D341Med (cell line): ENCODE data around the gene EMX1.

Experiments
- DNase-seq: peaks from one replicate; pipeline ENCODE4 v3.0.0; 2012; ENCODE audit warnings: low spot score

EMX1 gene

DNA sequence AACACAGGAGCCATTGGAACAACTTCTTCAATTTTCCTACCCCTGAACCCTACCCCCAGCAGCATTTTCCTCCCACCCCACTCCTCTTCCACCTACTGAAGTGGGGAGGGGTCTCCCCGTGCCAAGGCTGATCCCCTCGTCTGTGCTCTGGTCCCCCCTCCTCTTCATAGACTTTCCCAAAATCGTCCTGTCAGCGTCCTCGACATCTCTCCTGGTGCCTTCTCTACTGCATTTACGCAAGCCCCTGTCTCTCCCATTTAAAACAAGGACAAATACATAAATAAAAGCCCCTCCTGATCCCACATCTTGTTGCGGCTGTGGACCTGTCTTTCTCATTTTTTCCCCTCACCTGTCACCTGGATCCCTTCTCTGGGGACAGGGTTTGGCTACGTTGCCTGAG, 42.2 kb downstream of the EMX1 start:
- no peak for DNase-seq

DNA sequence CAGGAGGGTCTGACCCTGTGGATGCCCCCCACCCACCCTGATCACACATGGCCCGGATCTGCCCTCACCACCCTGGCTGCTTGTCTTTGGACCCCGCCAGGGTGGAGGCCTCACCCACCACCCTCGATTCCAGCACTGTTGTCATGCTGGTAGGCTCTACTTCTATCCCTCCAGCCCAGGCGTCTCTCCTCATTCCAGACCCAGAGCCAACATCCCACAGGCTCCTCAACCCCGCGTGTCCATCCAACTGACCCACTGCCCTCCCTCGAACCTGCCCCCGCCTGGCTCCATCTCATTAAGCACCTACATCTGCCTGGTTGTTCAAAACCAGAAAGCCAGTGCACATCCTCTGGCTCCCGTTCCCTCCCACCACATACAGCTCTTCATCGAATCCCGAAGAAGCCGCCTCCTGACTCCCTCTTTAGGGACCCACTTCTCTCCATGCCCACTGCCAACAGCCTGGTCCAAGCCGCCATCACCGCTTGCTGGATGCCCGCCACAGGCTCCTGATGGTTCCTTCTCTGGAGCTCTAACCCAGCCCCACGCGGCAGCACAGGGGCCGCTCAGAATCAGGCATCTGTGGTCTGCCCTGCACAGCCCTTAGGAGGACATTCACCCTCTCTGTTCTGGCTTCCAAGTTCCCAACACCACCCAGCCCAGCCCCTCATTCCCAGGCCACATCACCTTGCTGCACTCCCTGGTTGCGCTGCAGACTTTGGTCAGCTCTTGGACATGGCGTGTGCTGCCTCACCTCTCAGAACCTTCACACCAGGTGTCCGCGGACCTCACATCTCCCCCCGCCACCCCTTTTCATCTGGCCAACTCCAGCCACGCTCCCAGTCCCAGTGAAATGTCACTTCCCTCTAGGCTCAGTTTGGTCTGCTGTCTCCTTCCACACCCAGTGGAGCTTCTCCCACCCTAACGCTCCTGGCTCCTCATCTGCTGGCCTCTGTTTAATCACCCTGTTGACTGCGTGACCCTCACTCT, 43.0 kb downstream of the EMX1 start:
- no peak for DNase-seq

DNA sequence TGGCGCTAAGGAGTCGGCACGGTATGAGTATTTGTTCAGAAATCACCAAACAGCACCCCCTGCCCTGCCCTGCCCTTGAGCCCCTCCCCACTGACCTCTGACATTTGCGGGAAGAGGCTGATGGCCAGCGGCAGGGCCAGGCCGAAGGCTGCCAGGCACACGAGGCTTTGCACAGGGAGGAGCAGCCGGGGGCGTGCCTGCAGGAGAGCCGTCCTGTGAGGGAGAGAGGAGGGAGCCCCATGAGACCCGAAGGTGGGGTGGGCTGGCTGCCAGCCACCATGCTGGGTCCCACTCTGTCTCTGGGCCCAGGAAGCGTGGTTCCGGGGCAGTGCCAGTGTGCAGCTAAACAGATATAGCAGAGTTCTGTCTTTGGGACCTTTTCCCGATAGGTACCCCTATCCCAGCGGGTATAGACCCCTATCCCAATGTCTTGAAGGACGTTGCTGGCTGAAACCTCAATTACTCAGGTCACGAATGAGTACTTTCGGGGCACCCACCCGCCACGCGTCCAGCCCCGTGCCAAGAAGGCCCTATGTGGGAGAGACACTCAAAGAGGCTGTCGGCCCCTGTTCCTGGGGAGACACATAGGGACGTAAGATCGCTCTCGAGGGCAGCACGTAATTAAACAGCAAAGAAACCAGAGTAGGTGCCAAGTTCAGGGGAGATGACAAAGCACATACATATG, 43.9 kb downstream of the EMX1 start:
- no peak for DNase-seq

DNA sequence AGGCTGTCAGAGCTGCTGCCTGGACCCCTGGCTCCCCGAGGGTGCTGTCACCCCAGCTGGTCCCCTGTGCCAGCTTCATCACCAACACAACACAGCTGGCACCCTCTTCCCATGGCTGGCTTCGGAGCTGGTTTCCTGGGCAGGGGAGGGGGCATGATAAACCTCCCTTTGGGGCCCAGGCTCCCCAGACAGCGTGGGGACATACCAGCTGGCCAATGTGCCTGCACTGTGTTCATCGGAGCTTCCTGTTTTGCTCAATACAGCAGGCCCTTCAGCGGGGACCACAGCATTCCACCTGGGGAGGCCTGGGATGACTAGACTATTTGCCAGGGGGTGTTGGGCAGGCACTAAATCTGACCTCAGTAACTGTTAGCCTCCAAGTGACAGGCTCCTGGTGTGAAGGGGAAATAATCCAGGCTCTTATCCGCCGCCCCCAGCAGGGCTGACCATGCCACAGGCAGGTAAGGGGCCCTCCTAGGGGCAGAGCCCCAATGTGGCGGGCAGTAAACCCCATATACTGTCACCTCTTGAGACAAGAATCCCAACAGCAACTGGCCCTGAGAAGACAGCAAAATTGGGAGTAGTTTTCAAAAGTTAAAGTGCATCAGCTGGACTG, 44.6 kb downstream of the EMX1 start:
- DNase-seq = no peak

DNA sequence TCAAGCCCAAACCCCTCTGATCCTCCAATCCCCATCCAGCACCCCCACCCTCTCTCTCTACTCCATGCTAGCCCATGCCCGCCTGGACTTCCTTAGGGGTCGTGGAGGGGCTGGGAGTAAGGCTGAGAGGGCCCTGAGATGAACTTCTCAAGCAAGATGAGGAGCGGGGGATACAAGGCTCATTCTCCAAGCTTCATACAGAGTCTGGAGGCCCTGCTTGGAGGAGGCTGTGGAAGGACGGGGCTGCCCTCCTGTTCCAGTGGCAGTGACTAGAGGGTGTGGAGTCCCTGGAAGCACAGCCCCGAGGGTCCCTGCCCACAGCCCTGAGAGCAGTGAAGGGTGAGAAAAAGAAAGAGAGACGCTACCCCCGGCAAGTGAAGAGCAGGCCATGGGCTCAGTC, 45.6 kb downstream of the EMX1 start:
- no peak for DNase-seq

DNA sequence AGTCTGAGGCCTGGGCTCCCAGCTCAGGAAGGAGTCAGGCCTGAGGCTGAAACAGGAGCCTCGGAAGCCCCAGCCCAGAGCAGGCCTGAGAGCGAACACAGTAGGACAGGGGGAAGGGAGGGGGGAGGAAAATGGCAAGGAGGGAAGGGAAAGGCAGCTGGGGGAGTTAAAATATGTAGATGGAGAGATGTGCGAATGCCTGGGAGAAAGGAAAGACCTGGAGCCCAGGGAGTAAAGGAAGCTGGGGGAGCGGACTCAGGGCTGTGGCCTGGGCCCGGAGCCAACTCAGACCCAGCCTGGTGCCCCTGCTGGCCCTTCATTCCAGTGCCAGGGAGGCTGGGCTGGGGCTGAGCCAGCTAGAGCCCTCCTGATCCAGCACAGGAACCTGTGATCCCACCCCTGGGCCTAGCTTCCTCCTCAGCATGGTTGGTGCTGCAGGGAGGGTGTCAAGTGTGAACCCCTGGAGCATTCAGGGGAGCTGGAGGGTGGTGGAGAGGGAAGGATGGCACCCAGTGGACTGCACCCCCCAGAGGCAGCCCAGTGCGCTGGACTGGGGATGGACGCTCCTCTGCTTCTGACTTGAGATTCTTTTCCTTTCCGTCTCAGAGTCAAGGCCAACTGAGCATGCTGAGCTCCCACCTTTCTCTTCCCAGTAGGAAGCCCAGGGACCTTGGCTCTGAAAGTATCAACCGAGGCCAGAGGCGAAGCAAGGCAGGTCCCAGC, 46.3 kb downstream of the EMX1 start:
- DNase-seq = no peak

DNA sequence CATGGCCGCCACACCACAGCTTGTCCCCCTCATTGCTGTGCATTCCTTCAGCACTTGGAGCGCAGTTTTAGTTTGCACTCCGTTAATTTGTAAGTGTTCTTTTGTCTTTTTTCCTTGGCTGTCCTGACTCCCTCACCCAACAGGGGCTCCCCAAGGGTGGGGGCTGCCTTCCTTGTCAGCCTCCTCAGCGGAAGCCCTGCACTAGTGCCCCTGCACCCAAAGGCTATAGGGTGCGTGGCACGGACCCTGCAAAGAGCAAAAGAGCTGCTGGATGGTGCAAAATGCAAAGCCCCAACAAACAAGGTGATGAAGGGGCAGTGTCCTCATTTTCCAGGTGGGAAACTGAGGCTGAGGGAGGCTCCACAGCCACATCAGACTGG, 46.8 kb downstream of the EMX1 start:
- no peak for DNase-seq

DNA sequence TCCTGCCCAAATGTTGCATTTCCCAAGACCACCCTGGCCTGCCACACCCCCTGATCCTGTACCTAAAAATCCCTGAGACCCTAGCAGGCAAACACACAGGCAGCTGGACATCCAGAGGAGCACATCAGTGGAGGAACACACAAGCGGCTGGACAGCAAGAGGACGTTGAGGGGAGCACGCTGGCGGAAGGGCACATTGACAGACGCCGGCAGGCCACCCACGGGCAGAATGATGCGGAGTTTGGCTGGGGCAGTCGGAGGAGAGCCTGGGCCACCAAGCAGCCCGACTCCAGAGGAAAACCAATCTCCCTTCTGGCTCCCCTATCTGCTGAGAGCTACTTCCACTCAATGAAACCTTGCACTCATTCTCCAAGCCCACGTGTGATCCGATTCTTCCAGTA, 47.7 kb downstream of the EMX1 start:
- no peak for DNase-seq

DNA sequence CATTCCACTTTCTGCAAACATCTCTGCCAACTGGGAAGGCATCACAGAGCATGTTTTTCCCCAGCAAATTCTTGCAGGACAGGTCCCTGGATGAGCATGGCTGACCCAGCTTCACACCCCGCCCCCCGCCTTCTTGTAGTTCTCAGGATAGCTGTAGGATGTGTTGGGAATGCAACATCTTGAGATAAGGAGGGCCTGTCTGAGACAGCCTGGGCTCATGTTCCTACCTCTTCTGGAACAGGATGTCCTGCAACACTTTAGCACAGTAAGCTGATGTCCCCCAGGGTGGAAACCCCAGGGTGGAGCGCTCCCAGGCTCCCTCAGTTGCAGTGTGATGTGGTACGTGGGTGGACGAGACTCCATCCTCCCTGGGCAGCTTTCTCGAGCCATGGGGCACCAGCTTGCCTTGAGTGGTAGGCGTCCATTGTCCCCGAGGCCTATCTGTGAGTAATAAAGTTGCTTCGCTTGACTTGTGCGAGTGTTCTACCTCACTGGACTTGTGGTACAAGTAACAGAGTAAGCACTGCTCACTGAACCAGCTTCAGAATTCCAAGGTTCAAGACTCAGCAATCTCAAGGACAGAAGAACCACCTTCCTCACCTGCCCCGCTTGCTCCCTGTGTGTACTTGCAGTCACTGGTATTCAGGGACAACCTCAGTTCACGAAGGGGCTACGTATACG, 48.6 kb downstream of the EMX1 start:
- DNase-seq = no peak

DNA sequence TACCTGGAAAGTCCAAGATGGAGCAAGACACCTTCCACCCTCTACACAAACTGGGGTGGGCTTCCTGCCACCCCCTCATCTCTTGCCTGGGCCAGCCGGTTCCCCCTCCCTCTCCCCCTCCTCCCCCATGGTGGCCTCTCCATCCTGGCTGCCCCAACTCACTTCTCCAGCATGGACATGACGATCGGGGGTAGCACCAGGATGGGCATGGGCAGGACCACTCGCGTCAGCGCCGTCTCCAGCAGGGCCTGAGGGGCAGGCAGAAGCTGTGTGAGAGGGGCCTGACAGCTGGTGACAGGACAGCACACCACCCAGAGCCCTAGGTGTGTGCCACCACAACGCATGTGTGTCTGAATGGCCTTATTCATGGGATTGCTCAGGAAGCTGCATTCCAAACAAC, 51.0 kb downstream of the EMX1 start:
- DNase-seq = no peak

DNA sequence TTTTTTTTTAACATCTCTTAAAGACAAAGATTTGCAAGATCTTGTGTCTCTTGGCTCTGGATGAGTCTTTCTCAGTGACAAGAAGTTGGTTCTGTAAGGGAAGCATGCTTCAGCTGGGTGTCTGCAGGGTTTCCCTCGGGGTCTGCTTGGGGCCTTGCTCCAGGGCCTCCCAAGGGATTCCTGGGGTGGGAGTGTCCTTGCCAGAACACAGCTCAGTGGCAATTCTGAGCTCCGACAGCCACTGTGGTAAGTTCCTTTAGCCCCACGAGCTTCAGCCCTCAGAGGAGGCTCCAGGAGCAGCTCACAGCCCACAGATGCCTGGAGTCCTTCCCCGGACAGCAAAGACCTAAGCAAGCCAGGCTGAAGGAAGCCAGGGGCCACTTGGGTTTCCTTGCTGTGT, 52.4 kb downstream of the EMX1 start:
- DNase-seq = no peak

DNA sequence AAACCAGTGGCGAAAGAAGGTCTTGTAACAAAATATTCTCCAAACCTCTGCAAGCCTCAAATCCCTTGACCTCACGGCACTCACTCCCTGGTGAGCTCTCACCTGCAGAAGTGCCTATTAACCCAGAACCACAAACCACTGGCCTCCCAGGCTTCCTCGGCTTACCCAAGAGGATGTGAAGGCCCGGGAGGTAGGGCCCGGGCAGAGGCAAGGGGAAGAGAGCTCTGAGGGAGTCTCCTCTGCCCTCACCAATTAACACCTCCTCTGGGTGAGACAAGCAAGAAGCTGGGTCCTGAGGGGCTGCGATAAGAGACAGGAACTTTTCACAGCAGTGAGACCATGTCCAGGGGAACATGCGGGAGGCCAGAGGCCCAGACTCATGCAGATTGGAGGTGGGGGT, 53.7 kb downstream of the EMX1 start:
- DNase-seq = no peak

DNA sequence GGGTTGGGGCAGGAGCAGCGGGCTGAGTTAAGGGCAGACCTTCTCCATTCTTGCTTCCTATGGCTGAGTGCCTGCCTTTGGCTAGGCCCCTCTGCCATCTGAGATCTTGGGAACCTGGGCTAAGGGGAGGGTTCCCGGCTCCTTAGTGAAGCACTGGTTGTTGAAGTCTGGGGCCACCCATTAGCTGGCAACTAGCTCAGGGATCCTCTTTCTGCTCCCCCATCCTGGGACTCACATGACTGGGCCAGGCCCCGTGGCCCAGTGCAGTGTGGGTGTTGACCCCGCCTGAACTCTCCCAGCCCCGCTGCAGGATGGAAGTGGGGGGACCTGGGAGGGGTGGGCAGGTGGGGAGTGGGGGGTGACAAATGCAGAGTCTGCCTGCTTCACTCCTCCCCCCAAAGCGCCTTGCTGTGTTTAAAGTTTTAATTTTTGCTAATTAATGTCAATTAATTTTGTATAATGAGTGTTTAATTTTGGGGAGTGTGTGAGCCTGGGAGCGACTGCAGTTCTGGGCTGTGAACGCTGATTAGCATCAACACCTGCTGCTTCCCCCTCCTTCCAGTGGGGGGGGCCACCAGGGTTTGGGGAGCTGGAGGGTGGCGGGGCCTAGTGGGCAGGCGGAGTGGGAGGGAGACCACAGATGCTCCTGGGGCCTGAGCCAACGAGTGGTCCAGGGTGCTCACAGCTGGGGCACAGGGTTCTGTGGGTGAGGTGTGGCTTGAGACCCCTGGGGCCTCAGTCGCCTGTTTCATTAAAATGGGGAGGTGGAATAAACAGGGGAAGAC, 55.2 kb downstream of the EMX1 start:
- no peak for DNase-seq

DNA sequence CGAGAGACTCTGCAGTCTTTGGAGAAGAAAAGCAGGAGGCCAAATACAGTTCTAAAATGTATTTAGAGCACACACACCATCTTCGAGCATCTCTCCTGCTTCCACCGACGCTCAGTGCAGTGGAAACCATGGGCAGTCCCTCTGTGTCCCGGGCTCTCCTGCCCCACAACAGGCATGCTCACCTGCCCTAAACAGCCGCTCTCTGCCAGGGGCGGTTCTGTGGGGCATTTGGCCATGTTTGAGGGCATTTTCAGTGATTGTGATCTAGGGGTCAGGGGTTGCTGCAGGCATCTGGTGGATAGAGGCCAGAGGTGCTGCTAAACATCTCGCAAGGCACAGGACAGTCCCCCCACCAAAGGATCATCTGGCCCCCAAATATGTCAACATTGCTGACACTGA, 55.8 kb downstream of the EMX1 start:
- no peak for DNase-seq

DNA sequence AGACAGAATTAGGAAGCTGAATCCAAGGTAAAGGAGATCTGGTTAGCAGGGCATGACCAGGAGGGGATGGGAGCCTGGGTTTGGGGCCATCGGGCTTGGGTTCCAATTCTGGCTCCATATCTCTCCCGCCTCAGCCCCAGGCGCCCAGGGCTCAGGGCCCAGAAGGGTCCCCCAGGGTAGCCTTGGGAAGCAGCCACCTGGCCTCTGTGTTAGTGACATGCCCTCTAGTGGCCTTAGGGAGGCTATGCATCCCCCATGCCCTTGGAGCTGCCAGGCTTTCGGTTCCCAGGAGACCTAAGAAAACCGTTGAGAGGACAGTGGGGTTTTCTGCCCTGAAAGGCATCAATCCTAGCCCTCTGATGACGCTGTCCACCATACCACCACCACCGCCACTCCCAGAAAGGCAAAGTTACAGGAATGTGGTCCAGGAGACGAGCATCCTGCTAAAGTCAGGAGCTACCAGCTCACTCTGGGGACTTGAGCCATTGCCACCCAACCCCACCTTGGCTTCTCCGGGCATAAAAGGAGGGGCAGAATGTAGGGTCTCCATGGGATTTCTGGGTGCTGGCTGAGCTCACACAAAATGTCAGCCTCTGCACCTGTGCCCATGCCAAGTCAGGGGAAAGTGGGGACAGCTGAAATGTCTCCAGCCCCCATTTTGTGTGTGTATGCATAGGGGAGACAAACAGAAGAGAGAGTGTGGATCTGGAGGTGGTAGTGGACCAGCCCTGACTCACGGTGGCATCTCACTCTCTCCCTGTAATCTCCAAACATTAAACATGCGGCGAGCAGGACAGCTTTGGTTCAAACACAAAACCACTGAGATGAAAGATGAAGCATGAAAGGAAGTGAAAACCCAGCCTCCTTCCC, 56.5 kb downstream of the EMX1 start:
- DNase-seq = peak; percentile 90

DNA sequence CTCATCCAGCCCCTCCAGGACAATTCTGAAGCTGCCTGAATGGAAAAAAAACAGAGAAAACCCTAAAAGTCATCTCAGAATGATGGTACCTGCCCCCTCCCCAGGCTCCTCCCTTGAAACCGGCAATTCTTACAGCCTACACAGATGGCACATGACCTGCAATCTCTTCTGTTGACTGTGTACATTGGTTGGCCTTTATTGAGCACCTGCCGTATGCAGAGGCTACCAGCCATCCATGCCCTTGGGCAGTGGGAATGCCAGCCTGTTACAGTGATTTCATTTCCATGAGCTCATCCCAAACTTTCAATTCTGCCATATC, 57.1 kb downstream of the EMX1 start:
- DNase-seq = no peak

DNA sequence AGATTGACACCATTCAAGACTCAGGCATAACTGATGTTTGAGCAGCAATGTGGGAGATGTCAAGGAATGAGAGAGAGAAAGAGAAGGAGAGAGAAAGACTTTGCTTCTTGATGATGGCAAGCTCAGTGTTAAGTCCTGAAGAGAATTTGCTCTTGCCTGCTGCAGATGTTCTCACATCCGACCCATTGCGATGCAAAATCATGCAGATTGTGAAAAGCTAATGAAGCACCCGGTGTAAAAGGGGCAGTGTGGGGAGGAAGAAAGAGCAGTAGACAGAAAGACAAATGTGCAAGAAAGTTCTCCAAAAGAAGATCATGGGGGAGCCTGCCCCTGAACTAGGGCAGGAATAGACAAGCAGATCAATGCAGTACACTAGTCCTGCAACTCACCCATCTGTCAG, 57.7 kb downstream of the EMX1 start:
- DNase-seq = no peak

DNA sequence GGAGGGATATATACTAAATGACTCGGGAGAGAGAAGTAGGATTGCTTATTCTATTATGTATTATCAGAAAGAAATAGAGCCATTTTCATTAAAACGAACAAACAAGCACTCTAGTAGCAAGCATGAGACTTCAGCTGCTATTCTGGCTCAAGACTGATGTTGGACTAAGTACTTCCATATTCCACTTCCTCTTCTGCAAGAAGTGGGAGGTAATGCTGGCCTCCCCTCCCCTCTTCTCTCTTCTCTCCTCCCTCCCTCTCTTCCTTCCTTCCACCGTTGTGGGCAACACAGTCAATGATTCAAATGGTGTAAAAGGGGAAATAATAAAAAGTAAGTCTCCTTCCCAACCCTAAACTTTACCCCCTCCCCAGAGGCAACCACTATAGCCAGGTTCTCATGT, 62.6 kb downstream of the EMX1 start:
- no peak for DNase-seq

DNA sequence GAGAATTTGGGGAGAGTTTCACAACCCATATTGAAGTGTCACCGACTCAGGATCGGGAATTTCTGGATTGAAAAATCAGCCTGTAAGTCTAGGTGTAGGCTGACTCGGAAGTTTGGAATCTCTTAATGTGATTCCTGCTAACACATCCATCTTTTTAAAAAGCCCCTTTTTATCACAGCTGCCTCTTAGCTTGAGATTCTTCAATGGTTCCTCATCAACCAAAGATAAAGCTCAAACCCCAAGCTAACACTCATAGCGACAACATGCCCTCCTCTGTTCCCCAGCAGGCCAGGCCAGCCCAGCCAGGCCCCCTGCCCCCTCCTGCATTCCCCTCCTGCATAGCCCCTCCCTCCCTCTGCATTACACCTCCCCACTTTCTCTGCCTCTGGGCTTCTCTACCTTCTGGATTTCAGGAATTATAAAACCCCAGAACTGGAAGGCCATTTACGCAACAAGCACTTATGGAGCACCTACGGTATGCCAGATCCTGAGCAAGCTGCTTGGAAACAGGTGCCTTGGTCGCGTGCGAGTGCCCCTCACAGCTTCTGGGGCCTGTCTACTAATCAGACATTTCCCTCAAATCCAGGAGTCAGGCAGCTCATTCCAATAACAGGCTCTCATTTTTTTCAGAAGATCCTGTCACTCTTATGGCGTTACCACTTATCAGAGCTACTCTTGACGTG, 63.4 kb downstream of the EMX1 start:
- DNase-seq = no peak

DNA sequence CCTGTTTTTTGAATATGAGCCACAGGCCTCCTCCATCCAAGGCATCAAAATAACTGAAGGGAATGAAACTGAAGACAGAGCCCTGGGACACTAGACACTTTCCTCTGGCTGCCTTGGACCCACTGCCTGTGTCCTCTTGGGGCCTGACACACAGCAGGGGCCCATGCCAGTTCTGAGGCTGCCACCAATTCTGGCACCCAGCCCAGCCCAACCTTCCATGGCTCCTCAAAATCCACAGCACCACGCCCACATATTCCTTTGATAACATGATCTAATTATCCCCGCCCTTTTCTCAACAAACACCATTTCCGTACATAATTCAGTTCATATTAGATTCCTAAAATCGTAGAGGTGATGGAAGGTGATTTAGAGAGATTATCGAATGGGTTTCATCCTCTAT, 64.2 kb downstream of the EMX1 start:
- no peak for DNase-seq
